Kasumi-1 (cell line): Measurements from ENCODE around the gene GPX1.
"Not testable (repeated sequence)": the region's sequence is repeated elsewhere in the genome, so short reads cannot be mapped to it uniquely, and the experiment has no call there.

Experiments used
- DNase-seq, 2 experiments: peaks; one replicate each; lab custom pipeline; 2025; lab: John Stamatoyannopoulos, UW

The GPX1 gene

GRCh38 chr3:49357443-49358216 is 523 bp downstream of the GPX1 start:
- DNase-seq, result not testable (repeated sequence)

- not testable (repeated sequence) for DNase-seq
Measured at GRCh38 chr3:49357095-49357442, 1.1 kb downstream of the GPX1 start.

DNA sequence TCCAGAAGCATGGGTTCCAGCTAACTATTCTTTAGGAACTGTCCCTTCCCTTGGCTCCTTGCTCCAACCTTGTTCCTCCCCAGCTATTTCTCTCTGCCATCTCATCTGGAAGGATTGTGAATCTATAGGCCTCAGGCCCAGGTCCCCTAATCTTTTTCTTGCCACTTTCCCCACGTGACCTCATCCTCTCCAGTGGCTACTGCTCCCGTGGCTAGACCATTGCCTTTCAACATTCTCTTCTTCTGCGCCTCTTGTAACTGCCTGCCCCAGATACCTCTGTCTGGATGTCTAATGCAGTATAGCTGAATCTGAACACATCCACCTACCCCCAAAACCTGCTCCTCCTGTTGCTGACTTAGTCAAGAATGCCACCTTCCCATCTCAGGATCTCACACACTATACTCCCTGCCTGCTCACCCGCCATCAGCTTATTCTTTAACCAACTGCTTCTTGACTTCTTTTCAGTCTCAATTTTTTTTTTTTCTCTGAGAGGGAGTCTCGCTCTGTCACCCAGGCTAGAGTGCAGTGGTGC is 5.2 kb downstream of the GPX1 start:
- DNase-seq, result no peak

- DNase-seq, result no peak
Measured at GRCh38 chr3:49352281-49352680, 5.9 kb downstream of the GPX1 start.

GRCh38 chr3:49351521-49352011 is 6.6 kb downstream of the GPX1 start:
- DNase-seq, result peak in 1 of 2 experiments; percentile 35

- no peak for DNase-seq
Measured at GRCh38 chr3:49349348-49350114, 8.6 kb downstream of the GPX1 start.

DNA sequence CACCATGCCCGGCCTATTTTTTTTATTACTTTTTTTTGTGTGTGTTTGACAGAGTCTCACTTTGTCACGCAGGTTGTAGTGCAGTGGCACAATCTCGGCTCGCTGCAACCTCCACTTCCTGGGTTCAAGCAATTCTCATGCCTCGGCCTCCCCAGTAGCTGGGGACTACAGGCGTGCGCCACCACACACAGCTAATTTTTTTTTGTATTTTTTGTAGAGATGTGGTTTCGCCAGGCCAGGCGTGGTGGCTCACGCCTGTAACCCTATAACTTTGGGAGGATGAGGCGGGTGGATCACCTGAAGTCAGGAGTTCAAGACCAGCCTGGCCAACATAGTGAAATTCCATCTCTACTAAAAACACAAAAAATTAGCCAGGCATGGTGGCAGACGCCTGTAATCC is 9.8 kb downstream of the GPX1 start:
- DNase-seq, result not testable (repeated sequence)

- no peak for DNase-seq
Measured at GRCh38 chr3:49346797-49347251, 11.3 kb downstream of the GPX1 start.

DNA sequence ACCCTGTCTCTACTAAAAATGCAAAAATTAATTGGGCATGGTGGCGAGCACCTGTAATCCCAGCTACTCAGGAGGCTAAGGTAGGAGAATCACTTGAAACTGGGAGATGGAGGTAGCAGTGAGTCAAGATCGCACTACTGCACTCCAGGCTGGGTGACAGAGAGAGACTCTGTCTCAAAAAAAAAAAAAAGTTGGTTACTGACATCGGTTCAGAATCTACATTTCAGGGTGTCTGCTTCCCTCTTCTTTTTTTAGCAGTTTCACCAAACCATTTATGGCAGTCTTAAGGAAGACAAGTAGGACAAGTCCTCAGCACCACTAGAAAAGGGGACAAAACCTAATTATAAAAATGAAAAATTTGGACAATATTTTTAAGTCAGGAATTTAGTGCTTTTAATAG is 15.0 kb downstream of the GPX1 start:
- peak; percentile 35 to 62 for DNase-seq

DNA sequence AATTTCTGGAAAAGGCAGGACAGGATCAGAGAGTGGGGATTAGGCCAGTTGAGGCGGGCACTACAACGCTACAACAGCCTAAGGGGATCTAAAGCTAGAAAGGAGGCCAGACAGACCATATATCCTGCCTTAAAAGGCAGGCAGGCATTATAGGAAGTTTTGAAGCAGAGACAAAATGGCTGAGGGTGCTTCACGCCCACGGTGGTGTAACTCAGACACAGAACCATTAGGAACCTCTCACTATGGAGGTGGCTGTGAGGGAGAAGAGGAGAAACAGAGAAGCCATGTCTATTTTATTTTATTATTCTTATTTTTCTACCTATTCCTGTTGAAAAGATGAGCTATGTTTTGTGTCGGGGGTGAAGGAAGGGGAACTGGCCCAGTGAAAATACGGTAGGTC is 16.2 kb downstream of the GPX1 start:
- DNase-seq, result no peak

DNA sequence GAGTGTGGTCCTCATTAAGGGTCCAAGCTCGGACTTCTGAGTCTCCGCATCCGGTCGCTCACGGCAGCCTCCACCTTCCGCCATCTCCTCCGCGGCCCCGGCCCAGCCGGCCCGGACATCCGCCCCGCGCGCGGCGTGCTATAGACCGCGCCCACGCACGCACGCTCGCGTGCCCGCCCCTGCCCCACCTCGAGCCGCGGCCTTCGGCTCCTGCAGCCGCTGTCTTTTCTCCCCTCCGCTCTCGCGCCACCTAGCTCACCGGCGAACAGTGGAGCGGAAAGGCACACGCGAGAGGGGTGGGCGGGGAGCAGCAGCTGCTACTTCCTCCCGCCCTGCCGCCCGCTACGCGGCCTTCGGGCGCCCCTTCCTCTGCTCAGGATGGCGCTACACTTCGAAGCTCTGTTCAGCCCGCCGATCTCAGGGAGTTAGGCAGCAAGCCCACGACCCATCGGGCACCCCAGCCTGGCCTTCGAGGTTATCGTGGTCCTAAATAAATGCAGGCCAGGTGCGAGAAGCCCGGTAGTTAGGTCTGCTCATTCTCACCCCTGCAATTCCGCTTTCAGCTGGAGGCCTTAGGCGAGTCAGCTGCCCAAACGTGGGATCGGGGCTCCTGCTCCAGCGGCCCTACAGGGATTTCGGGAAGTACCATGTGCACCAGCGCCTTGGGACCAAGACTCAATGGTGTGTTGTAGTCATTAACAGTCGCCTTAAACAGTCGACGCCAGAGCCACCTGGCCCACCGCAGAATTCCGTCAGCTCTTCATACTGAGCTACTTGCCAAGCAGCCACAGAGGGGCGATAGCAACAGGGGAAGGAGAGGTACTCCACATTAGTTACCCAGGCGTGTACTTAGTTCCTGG is 18.0 kb downstream of the GPX1 start, which contains the start of gene USP4:
TSS of gene USP4 (minus strand) at position 113 of the 860 bp plus-strand sequence. CDS start at position 84, 29 bp downstream.
- DNase-seq, result peak; percentile 94 to 95

GRCh38 chr3:49339581-49339940 is 18.6 kb downstream of the GPX1 start:
- DNase-seq, result peak; percentile 40 to 64

- DNase-seq, result no peak
Measured at GRCh38 chr3:49333916-49334633, 24.1 kb downstream of the GPX1 start.

DNA sequence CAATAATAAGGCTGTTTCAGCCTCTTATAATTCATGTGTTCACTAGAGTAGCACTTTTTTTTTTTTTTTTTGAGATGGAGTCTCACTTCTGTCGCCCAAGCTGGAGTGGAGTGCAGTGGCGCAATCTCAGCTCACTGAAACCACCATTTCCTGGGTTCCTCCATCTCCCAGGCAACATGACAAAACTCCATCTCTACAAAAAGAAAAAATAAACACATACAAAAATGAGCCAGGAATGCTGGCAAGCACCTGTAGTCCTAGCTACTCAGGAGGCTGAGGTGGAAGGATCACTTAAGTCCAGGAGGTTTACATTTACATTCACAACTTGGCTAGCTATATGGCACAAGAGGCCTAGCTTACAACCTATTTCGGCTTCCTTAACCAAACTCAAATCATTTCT is 25.1 kb downstream of the GPX1 start:
- peak in 1 of 2 experiments; percentile 25 for DNase-seq

DNA sequence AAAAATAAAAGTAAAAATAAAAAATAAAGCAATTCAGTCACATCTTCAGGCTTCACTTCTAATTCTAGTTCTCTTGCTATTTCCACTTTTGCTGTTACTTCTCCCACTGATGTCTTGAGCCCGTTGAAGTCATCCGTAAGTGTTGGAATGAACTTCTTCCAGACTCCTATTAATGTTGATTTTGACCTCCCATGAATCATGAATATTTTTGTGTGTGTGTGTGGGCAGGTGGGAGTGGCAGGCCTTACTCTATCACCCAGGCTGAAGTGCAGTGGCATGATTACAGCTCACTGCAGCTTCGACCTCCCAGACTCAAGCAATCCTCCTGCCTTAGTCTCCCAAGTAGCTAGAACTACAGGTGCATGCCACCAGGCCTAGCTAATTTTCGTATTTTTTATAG is 29.0 kb downstream of the GPX1 start:
- DNase-seq, result no peak

DNA sequence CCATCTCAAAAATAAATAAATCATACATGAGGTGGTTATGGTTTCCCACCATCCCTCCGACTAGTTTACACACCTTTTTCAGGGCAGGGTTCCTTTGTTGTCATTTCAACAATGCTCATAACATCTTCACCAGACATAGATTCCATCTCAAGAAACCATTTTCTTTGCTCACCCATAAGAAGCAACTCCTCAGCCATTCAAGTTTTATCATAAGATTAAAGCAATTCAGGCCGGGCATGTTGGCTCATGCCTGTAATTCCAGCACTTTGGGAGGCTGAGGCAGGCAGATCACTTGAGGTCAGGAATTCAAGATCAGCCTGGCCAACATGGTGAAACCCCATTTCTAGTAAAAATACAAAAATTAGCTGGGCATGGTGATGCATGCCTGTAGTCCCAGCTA is 29.8 kb downstream of the GPX1 start:
- not testable (repeated sequence) for DNase-seq

- DNase-seq, result no peak
Measured at GRCh38 chr3:49327485-49327884, 30.7 kb downstream of the GPX1 start.

GRCh38 chr3:49324768-49325167 is 33.4 kb downstream of the GPX1 start:
- no peak for DNase-seq

DNA sequence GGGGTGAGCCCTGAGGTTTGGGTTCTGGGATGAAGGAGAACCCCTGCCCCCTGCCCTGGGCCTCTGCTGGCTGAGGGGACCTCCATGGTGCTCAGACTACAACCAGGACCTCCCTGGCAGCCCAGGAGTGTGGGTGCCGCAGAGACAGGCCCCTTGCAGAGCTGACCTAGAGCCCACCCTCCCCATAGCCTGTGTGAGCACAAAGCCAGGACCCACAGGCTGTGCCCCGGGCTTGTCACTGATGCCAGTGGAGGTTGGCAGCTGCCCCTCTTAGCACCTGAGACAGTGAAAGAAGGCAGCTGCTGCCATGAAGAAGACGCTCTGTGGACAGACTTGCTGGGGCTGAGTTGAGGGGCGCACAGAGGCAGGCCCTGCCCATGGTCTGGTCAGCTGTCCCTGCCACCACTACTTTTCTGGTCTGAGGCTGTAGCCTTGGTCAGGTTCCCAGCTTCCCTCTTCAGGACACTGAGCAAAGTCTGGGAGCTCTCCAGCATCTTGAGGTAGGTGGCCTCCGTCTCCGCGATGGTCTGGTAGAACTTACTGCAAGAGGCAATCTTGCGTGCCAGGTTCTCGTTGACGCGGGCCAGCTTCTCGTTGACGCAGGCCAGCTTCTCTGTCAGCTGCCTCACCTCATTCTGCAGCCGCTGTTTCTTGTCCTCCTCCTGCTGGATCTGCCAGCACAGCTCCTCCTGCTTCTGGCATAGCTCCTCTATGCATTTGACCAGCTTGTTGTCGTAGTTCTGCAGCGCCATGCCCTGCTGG is 41.3 kb downstream of the GPX1 start:
- no peak for DNase-seq

DNA sequence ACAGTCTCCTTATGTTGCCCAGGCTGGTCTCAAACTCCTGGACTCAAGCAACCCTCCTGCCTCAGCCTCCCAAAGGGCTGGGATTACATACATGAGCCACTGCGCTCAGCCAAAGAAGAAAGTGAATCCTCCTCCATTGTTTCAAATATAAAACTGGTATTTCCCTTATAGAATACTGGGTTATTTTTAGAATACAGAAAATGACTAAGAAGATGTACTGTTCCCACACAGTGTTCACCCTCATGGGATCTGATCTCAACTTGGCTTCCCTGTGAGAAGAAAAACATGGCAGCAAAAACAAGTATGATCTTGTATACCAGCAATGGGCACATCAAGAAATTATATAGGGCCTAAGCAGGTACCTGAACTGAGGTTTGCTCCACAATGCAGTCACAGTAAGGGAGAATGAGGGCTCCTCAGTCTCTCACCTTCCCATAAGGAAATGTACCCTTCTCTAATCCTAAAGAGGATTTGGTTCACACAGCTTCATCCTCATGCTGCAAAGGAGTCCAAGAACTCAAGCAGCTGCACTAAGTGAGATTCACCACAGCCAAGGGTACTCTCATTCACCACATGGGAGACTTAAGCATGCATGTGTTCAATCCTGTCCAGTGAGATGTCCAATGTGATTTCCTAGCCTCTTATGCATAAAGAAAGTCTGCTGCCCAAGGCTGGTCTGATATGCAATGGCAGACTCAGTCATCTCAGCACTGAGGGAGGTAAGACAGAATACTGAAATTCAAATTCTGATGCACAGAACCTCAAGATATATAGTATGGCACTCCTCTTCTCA is 44.1 kb downstream of the GPX1 start:
- DNase-seq, result no peak
